HEK293 (cell line): ENCODE results near the gene TLE6.

Experiments used
- CTCF ChIA-PET: fragments of 350-600 bp; formaldehyde crosslinking; extraction: SDS; loops from one replicate; lab custom pipeline; 2021; ENCODE audit warnings: antibody characterized with exemption; lab: Yijun Ruan, JAX
- POLR2A ChIA-PET: fragments of 300-600 bp; formaldehyde crosslinking; extraction: SDS; loops from one replicate; lab custom pipeline; 2020; ENCODE audit warnings: antibody characterized with exemption, inconsistent platforms; lab: Yijun Ruan, JAX
- H3K27ac ChIP-seq: fragments of 200-500 bp; sonication (Bioruptor generic); 2 replicates; pipeline ENCODE4 v1.5.1; 2014; ENCODE audit warnings: low read depth, low read length, control low read depth, inconsistent platforms; ENCODE audit errors: extremely low read depth
- H3K36me3 ChIP-seq, 2 experiments: fragments of 200-500 bp in 1 of 2; sonication (Bioruptor generic) in 1 of 2; 1 replicate in 1 of 2; 2 replicates in 1 of 2; pipeline ENCODE4 v1.5.1; 2014 to 2017; ENCODE audit warnings: inconsistent platforms in 2 of 2, low read length in 2 of 2; ENCODE audit not compliant: control insufficient read depth in 2 of 2, insufficient read depth in 1 of 2
- H3K4me1 ChIP-seq: fragments of 200-500 bp; sonication (Bioruptor generic); 2 replicates; pipeline ENCODE4 v1.5.1; 2014; ENCODE audit warnings: mild to moderate bottlenecking, low read length, inconsistent platforms; ENCODE audit not compliant: control insufficient read depth, insufficient read depth
- H3K4me3 ChIP-seq: 2 replicates; pipeline ENCODE4 v1.5.1; 2011; ENCODE audit warnings: low read depth, mild to moderate bottlenecking, control low read depth, low read length, moderate library complexity
- H3K9me3 ChIP-seq: fragments of 200-500 bp; sonication (Bioruptor generic); 2 replicates; pipeline ENCODE4 v1.5.1; 2014; ENCODE audit warnings: low read depth, low read length, inconsistent platforms; ENCODE audit not compliant: control insufficient read depth, insufficient read depth
- BCL11A ChIP-seq: fragments of 450-650 bp; formaldehyde crosslinking; IDR thresholded peaks from 2 replicates; pipeline ENCODE4 v1.5.1; 2016; ENCODE audit warnings: low read depth, missing biosample characterization, missing genetic modification characterization
- GLI2 ChIP-seq: fragments of 450-650 bp; formaldehyde crosslinking; IDR thresholded peaks from 2 replicates; pipeline ENCODE4; 2017; ENCODE audit warnings: missing biosample characterization, missing genetic modification characterization, low read depth, borderline replicate concordance
- PATZ1 ChIP-seq: fragments of 450-650 bp; formaldehyde crosslinking; IDR thresholded peaks from 2 replicates; pipeline ENCODE4 v1.5.1; 2016; ENCODE audit warnings: missing biosample characterization, missing genetic modification characterization
- PRDM1 ChIP-seq: fragments of 450-650 bp; formaldehyde crosslinking; IDR thresholded peaks from 2 replicates; pipeline ENCODE4; 2016; ENCODE audit warnings: missing biosample characterization, missing genetic modification characterization
- SALL2 ChIP-seq: fragments of 450-650 bp; formaldehyde crosslinking; IDR thresholded peaks from 2 replicates; pipeline ENCODE4 v1.5.0; 2017; ENCODE audit warnings: missing biosample characterization, mild to moderate bottlenecking, missing genetic modification characterization, borderline replicate concordance
- SCRT2 ChIP-seq: fragments of 450-650 bp; formaldehyde crosslinking; IDR thresholded peaks from 2 replicates; pipeline ENCODE4 v1.5.1; 2016; ENCODE audit warnings: missing biosample characterization, missing genetic modification characterization
- SP7 ChIP-seq: fragments of 450-650 bp; formaldehyde crosslinking; IDR thresholded peaks from 2 replicates; pipeline ENCODE4 v1.5.1; 2016; ENCODE audit warnings: missing biosample characterization, missing genetic modification characterization
- ZBTB17 ChIP-seq: fragments of 450-650 bp; formaldehyde crosslinking; IDR thresholded peaks from 2 replicates; pipeline ENCODE4 v1.5.1; 2016; ENCODE audit warnings: missing biosample characterization, missing genetic modification characterization
- ZFP3 ChIP-seq: fragments of 450-650 bp; formaldehyde crosslinking; IDR thresholded peaks from 2 replicates; pipeline ENCODE4 v1.5.1; 2016; ENCODE audit warnings: low read depth, missing biosample characterization, missing genetic modification characterization
- ZNF10 ChIP-seq: fragments of 450-650 bp; formaldehyde crosslinking; IDR thresholded peaks from 2 replicates; pipeline ENCODE4 v1.5.1; 2017; ENCODE audit warnings: missing biosample characterization, missing genetic modification characterization
- ZNF140 ChIP-seq: fragments of 450-650 bp; formaldehyde crosslinking; IDR thresholded peaks from 2 replicates; pipeline ENCODE4 v1.5.1; 2016; ENCODE audit warnings: missing biosample characterization, missing genetic modification characterization
- ZNF174 ChIP-seq: fragments of 450-650 bp; formaldehyde crosslinking; IDR thresholded peaks from 2 replicates; pipeline ENCODE4 v1.5.0; 2017; ENCODE audit warnings: missing biosample characterization, mild to moderate bottlenecking, missing genetic modification characterization
- ZNF211 ChIP-seq: fragments of 450-650 bp; formaldehyde crosslinking; IDR thresholded peaks from 2 replicates; pipeline ENCODE4 v1.5.1; 2016; ENCODE audit warnings: low read depth, missing biosample characterization, missing genetic modification characterization
- ZNF248 ChIP-seq: fragments of 450-650 bp; formaldehyde crosslinking; IDR thresholded peaks from 2 replicates; pipeline ENCODE4 v1.5.1; 2017; ENCODE audit warnings: missing biosample characterization, missing genetic modification characterization
- ZNF274 ChIP-seq, 2 experiments: fragments of 200-500 bp in 1 of 2; fragments of 450-650 bp in 1 of 2; sonication (Bioruptor generic) in 1 of 2; formaldehyde crosslinking in 1 of 2; IDR thresholded peaks; 2 replicates each; pipeline versions ENCODE4 v1.5.1 to v1.6.1; 2014 to 2016; ENCODE audit warnings: borderline replicate concordance in 1 of 2, inconsistent platforms in 1 of 2, low read length in 1 of 2, missing biosample characterization in 1 of 2, missing genetic modification characterization in 1 of 2
- ZNF37A ChIP-seq: fragments of 450-650 bp; IDR thresholded peaks from 2 replicates; pipeline ENCODE4 v1.5.1; 2018; ENCODE audit warnings: missing biosample characterization, missing genetic modification characterization
- ZNF48 ChIP-seq: fragments of 450-650 bp; formaldehyde crosslinking; IDR thresholded peaks from 2 replicates; pipeline ENCODE4 v1.5.1; 2016; ENCODE audit warnings: missing biosample characterization, missing genetic modification characterization
- ZNF501 ChIP-seq: fragments of 450-650 bp; formaldehyde crosslinking; IDR thresholded peaks from 2 replicates; pipeline ENCODE4 v1.5.1; 2016; ENCODE audit warnings: missing biosample characterization, missing genetic modification characterization
- ZNF624 ChIP-seq: fragments of 450-650 bp; formaldehyde crosslinking; IDR thresholded peaks from 2 replicates; pipeline ENCODE4 v1.5.1; 2017; ENCODE audit warnings: missing biosample characterization, missing genetic modification characterization
- ZNF707 ChIP-seq: fragments of 450-650 bp; formaldehyde crosslinking; IDR thresholded peaks from 2 replicates; pipeline ENCODE4 v1.5.1; 2016; ENCODE audit warnings: missing biosample characterization, missing genetic modification characterization
- ZNF76 ChIP-seq: fragments of 450-650 bp; formaldehyde crosslinking; IDR thresholded peaks from 2 replicates; pipeline ENCODE4; 2016; ENCODE audit warnings: low read depth, missing biosample characterization, missing genetic modification characterization, borderline replicate concordance
- ZNF843 ChIP-seq: fragments of 450-650 bp; formaldehyde crosslinking; IDR thresholded peaks from 2 replicates; pipeline ENCODE4 v1.5.1; 2016; ENCODE audit warnings: missing biosample characterization, missing genetic modification characterization

Gene TLE6

GRCh38 chr19:2950286-2951124 is 26.9 kb upstream of the TLE6 start (continued):
- TF ChIP-seq PATZ1 (tag by site-specific recombination) (peak; percentile 72), ZNF76 (peak; percentile 88; the same call in 1 of the 2 replicates), ZNF501 (peak; percentile 50), ZNF211 (tag by site-specific recombination) (no peak)
- TF ChIP-seq, all 188 proteins: peak for 57

GRCh38 chr19:2952953-2953481 is 24.3 kb upstream of the TLE6 start:
- H3K4me3 ChIP-seq: no peak overlapping the region
- peaks cover 4% of the 10 kb centered on the region; the same call in 1 of the 2 replicates for H3K4me1 ChIP-seq
- ChIA-PET POLR2A (interaction anchor here (0.6 kb wide), 1 partner anchor 8 kb away, joined by 5 read pairs; no protein-coding TSS in a partner anchor), CTCF (interaction anchor here (0.6 to 4.0 kb wide), 8 partner anchors 9 to 305 kb away, joined by 3 to 20 read pairs (median 4); no protein-coding TSS in a partner anchor)
- H3K27ac ChIP-seq: no peak overlapping the region
- no peaks in the 10 kb centered on the region for H3K9me3 ChIP-seq
- TF ChIP-seq SCRT2 (tag by site-specific recombination): 0 out of 2 replicates have a peak, but pooled peaks have one; percentile 22
- 0 out of 2 replicates have a peak, but pooled peaks have one; percentile 34 for TF ChIP-seq PRDM1 (tag by site-specific recombination)
- no peak for TF ChIP-seq ZNF76
- no peaks in the 10 kb centered on the region for H3K36me3 ChIP-seq

- ChIA-PET POLR2A (no interaction called here), CTCF (interaction anchor here (0.7 to 2.2 kb wide), 13 partner anchors 11 to 332 kb away, joined by 3 to 7 read pairs (median 4); partner anchors contain the start of gene CELF5)
- no peak overlapping the region for H3K27ac ChIP-seq
- no peaks in the 10 kb centered on the region for H3K4me1 ChIP-seq
- H3K4me3 ChIP-seq: no peak overlapping the region
- no peak for TF ChIP-seq ZNF843 (tag by site-specific recombination)
- no peak for TF ChIP-seq GLI2 (tag by site-specific recombination)
- TF ChIP-seq ZFP3: no peak
- TF ChIP-seq ZNF248 (tag by site-specific recombination): no peak
- TF ChIP-seq SALL2 (tag by site-specific recombination): no peak
- no peak for TF ChIP-seq ZNF174 (tag by site-specific recombination)
- TF ChIP-seq SP7 (tag by site-specific recombination): no peak
- no peak for TF ChIP-seq ZNF707 (tag by site-specific recombination)
- TF ChIP-seq BCL11A: no peak
- no peak for TF ChIP-seq ZNF624 (tag by site-specific recombination)
- TF ChIP-seq, all 188 proteins: peak for 0
- Histone ChIP-seq H3K36me3 (no peaks in the 10 kb centered on the region), H3K9me3 (no peaks in the 10 kb centered on the region)
These were observed 20.2 kb upstream of the TLE6 start for GRCh38 chr19:2957160-2957559.

- no peak overlapping the region for H3K4me3 ChIP-seq
- H3K9me3 ChIP-seq: no peaks in the 10 kb centered on the region
- H3K27ac ChIP-seq: no peak overlapping the region
- CTCF ChIA-PET: interaction anchor here (1.1 to 2.4 kb wide), 3 partner anchors 9 to 166 kb away, joined by 5 to 7 read pairs (median 7); no protein-coding TSS in a partner anchor
- H3K4me1 ChIP-seq: no peaks in the 10 kb centered on the region
- POLR2A ChIA-PET: interaction anchor here (1.5 kb wide), 1 partner anchor 10 kb away, joined by 4 read pairs; no protein-coding TSS in a partner anchor
- no peaks in the 10 kb centered on the region for H3K36me3 ChIP-seq
- TF ChIP-seq ZNF501 (no peak), ZNF48 (tag by site-specific recombination) (no peak), ZNF10 (tag by site-specific recombination) (no peak), ZNF140 (tag by site-specific recombination) (no peak), ZNF37A (tag by site-specific recombination) (no peak), PATZ1 (tag by site-specific recombination) (no peak), ZBTB17 (no peak), ZNF274 (IDR thresholded peaks at IDR 0.05; ENCODE audit: low read length) (no peak), ZNF274 (tag by site-specific recombination; IDR thresholded peaks at IDR 0.05; ENCODE audit: borderline replicate concordance) (no peak)
These were observed 17.2 kb upstream of the TLE6 start for GRCh38 chr19:2960120-2960519.
